Suprapubic skin (tissue), 4 donors: ENCODE measurements around the gene TMEFF2.

Experiments used
- CTCF ChIP-seq, 2 donors: fragments of 200-600 bp in 1 of 2; fragments of 450-650 bp in 1 of 2; sonication (generic) in 1 of 2; IDR thresholded peaks; one replicate each; pipeline ENCODE4 v1.5.1; 2016 to 2019; ENCODE audit warnings: antibody characterized with exemption in 2 of 2, mild to moderate bottlenecking in 1 of 2, moderate library complexity in 1 of 2
- EP300 ChIP-seq: sonication (generic); formaldehyde crosslinking; IDR thresholded peaks from one replicate; pipeline ENCODE4 v1.6.1; 2017; ENCODE audit warnings: antibody characterized with exemption
- POLR2A ChIP-seq, 2 donors: fragments of 450-650 bp; IDR thresholded peaks; one replicate each; pipeline ENCODE4 v1.6.1; 2017; ENCODE audit warnings: antibody characterized with exemption in 2 of 2, mild to moderate bottlenecking in 2 of 2, moderate library complexity in 2 of 2
- POLR2AphosphoS5 ChIP-seq, 3 donors: sonication (generic); formaldehyde crosslinking; IDR thresholded peaks; one replicate each; pipeline ENCODE4 v1.6.1; 2017; ENCODE audit warnings: antibody characterized with exemption in 3 of 3

DNA sequence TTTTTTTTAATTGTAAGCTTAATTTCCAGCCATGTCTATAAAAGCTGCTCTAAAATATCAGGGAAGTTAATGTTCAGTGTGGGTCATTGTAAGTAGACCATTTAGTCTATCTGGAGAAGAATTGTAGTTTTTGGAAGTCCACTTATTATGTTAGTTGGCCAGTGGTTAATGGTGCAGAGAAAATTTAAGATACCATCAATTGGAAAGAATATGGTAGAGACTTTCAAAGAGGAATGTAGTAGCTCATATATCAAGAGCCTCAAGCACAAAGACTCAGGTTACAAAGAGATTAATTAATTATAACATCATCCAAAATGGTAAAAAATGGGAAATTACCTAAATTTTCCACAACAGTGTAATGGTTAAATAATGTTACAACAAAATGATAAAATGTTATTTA, 220.1 kb downstream of the TMEFF2 start:
- TF ChIP-seq CTCF (IDR thresholded peaks at IDR 0.05) (no peak), EP300 (no peak), POLR2A (IDR thresholded peaks at IDR 0.05) (no peak), POLR2AphosphoS5 (IDR thresholded peaks at IDR 0.05) (no peak)
